Omental fat pad (tissue), 4 donors: ENCODE measurements around the gene SELENOS. TPM values are rescaled to one million over a fixed set of nuclear protein-coding genes. Genes with fewer than 3 reads are reported as not detected.

Experiments
- ATAC-seq: fragments of 150-250 bp; one replicate; pipeline ENCODE4 v1.9.1; 2016; ENCODE audit warnings: mild to moderate bottlenecking, moderate library complexity; ENCODE audit not compliant: low FRiP score
- DNase-seq: peaks from one replicate; pipeline ENCODE4 v3.0.0-alpha.2; 2019; ENCODE audit warnings: low spot score
- CTCF ChIP-seq, 3 donors: fragments of 450-650 bp; IDR thresholded peaks; one replicate each; pipeline ENCODE4 v1.5.1; 2016 to 2017; ENCODE audit warnings: antibody characterized with exemption in 3 of 3, mild to moderate bottlenecking in 3 of 3, moderate library complexity in 2 of 3
- total RNA-seq, 4 donors: library from RNA; depleted of rRNA; stranded (reverse); fragments of >200 nt; gene quantifications; one replicate each; pipeline ENCODE4 v1.1.0, GENCODE V29; 2016

The SELENOS gene
- total RNA-seq, 4 donors from 2014 or later, result 61.0 to 99.4 (median 92.3) TPM

DNA sequence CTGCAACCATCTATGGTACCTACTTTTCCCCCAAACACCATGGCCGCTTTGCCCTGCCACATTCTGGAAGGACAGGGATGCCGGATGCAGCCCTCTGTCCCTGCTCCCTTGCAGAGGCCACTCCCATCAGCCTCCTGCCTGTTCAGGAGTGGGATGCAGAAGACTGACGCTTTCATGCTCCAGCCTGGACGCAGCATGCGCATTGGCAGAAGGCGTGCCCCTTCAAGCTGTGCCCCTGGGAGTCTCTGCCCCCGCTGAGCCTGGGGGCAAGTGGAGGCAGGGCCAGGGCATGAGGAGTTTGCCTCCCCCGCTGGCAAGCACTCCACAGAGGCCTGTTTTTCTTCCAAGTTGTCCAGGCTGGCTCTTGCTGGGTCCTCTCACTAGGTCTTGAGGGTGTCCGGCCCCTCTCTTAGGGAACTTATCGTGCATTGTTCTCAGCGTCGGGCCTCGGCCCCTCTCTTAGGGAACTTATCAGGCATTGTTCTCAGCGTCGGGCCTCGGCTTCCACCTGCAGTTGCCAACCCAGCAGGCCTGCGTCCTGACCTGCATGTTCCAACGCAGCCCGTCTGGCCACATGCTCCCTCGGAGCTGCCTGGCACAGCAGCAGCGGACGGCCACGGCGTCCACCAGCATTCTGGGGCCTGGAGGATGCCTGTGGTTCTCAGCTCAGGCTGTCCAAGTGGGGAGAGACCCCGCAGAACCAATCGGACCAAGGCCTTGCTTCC is 32.3 kb upstream of the SELENOS start:
- TF ChIP-seq CTCF (IDR thresholded peaks at IDR 0.05), result no peak
- ATAC-seq, result no peak

GRCh38 chr15:101308604-101309435 is 31.5 kb upstream of the SELENOS start:
- ATAC-seq, result no peak
- DNase-seq, result no peak
- no peak for TF ChIP-seq CTCF (IDR thresholded peaks at IDR 0.05)

More for the DNA sequence above, 32.3 kb upstream of the SELENOS start:
- DNase-seq, result no peak

DNA sequence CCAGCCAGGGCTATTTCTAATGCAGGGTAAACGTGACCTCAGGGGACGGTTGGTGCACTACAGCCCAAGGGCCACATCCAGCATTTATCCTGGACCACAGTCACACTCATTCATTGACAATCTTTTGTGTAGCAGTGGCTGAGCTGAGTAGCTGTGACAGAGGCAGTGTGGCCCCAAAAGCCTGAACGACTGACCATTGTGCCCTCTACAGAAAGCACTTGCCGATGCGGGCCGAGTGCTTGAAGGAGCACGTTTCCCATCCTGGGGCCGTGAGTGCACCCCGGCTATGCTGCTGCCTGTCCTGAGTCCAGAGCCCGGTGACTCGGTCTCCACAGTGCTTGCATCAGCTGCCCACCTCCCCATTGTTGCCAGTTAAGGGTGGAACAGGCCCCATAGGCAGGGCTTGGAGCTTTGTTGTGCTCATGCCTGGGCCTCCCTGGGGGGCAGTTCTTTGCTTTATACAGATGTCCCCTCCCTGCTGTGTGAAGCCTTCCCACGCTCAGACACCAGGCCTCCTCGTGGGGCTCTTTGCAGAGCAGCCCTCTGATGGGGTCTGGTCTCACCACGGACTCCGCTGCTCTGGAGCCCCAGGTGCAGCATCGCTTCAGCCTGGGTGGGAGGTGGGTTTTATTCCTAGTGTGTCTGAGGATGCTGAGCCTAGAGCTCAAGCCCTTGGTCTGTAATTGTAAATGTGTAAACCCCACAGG is 30.8 kb upstream of the SELENOS start:
- TF ChIP-seq CTCF (IDR thresholded peaks at IDR 0.05), result no peak
- DNase-seq (no peak), ATAC-seq (no peak)

GRCh38 chr15:101307048-101307896 is 30.0 kb upstream of the SELENOS start:
- no peak for DNase-seq
- ATAC-seq, result no peak
- no peak for TF ChIP-seq CTCF (IDR thresholded peaks at IDR 0.05)

DNA sequence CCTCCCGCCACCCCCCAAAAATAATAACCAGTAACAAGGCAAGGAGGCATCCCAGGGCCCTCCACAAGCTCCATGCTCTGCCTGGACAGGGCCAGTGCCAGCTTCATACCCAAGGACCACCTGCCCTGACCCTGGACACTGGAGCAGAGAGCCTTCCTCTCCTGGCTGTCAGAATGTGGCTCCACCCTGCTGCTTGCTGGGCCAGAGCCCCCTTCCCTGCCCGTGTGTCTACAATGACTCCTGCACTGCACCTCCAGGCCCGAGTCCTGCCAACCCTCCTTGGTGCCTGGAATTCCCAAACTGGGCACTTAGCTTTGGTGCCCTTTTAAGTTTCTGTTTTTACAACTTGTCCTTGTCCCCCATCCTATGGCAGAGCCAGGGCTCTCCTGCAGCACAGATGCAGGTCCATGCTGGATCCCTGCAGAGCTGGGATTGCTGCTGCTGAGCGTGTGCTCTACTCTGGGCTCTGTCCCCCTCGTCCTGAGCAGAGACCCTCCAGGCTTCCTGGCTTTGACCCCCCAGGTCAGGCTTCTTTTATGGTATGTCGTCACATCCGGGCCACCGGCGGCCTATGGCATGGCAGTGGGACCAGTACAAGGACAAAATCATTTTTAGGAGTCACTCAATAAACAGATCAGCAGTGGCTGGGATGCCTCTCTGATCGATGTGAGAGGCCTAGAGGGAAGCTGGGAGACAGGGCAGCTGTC is 29.2 kb upstream of the SELENOS start:
- no peak for TF ChIP-seq CTCF (IDR thresholded peaks at IDR 0.05)
- DNase-seq, result no peak
- no peak for ATAC-seq

DNA sequence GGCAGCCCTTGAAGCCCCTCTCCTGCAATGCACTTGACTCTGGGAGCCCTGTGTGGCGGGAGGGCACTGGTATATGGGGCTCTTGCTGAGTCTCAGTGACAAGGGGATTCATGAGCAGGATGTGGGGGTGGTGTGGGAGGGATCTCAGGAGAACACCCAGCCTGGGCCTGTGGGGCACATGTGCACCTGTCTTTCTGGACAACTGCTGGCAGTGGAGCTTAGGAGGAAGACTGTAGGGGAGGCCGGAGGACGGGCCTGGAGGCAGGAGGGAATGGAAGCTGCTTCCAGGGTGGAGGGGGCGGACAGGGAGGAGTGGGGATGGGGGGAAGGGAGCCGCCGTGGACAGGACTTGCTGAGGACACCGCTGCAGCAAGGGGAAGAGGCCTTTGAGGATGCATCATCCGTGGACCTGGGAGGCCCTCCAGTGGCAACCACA is 28.6 kb upstream of the SELENOS start:
- DNase-seq (no peak), ATAC-seq (no peak)
- no peak for TF ChIP-seq CTCF (IDR thresholded peaks at IDR 0.05)
